Nephron (organoid): ENCODE measurements around the gene RAB12.
"Not testable (repeated sequence)": the region's sequence is repeated elsewhere in the genome, so short reads cannot be mapped to it uniquely, and the experiment has no call there.

ENCODE experiments used
- H3K27ac Mint-ChIP-seq, 3 experiments: 2 replicates each; pipeline ENCODE4 v1.8.0; 2020; ENCODE audit warnings: mixed read lengths in 3 of 3, mild to moderate bottlenecking in 2 of 3, moderate library complexity in 1 of 3
- H3K27me3 Mint-ChIP-seq: 2 replicates; pipeline ENCODE4 v1.8.0; 2021; ENCODE audit warnings: low read depth, mild to moderate bottlenecking, moderate library complexity, mixed read lengths
- H3K36me3 Mint-ChIP-seq: 2 replicates; pipeline ENCODE4 v1.8.0; 2020; ENCODE audit warnings: low read depth, mixed read lengths
- H3K4me1 Mint-ChIP-seq: 2 replicates; pipeline ENCODE4 v1.8.0; 2020; ENCODE audit warnings: mixed read lengths
- H3K4me3 Mint-ChIP-seq, 3 experiments: 2 replicates each; pipeline ENCODE4 v1.8.0; 2020; ENCODE audit warnings: mild to moderate bottlenecking in 3 of 3, mixed read lengths in 3 of 3, moderate library complexity in 2 of 3
- H3K9me3 Mint-ChIP-seq: 2 replicates; pipeline ENCODE4 v1.8.0; 2020; ENCODE audit warnings: mixed read lengths
- CTCF ChIP-seq, 3 experiments: fragments of 200-600 bp; sonication (generic); IDR thresholded peaks; one replicate each; pipeline ENCODE4 v1.5.0; 2021; ENCODE audit warnings: antibody characterized with exemption in 3 of 3; ENCODE audit not compliant: unreplicated experiment in 3 of 3

RAB12 gene

GRCh38 chr18:8571399-8571798 lies 37.8 kb upstream of the RAB12 start:
- TF ChIP-seq CTCF (IDR thresholded peaks at IDR 0.05; ENCODE audit: unreplicated experiment in 3 of 3), result no peak
- no peaks in the 10 kb centered on the region for H3K4me1 Mint-ChIP-seq
- H3K27me3 Mint-ChIP-seq, result peaks cover 4% of the 10 kb centered on the region
- H3K27ac Mint-ChIP-seq, result no peak overlapping the region
- H3K36me3 Mint-ChIP-seq, result no peaks in the 10 kb centered on the region
- H3K9me3 Mint-ChIP-seq, result peaks cover 4% of the 10 kb centered on the region
- H3K4me3 Mint-ChIP-seq, result no peak overlapping the region

GRCh38 chr18:8573766-8574165 lies 35.5 kb upstream of the RAB12 start:
- H3K36me3 Mint-ChIP-seq, H3K9me3 Mint-ChIP-seq, H3K27ac Mint-ChIP-seq, H3K4me3 Mint-ChIP-seq, H3K27me3 Mint-ChIP-seq, H3K4me1 Mint-ChIP-seq: not testable (repeated sequence)

GRCh38 chr18:8584798-8585197 lies 24.4 kb upstream of the RAB12 start:
- Mint-ChIP-seq H3K9me3 (peaks cover 5% of the 10 kb centered on the region), H3K4me3 (peak overlapping the region in 2 of 3 experiments; percentile 18 to 42), H3K36me3 (no peaks in the 10 kb centered on the region), H3K27me3 (peaks cover 27% of the 10 kb centered on the region), H3K27ac (no peak overlapping the region), H3K4me1 (peaks cover 4% of the 10 kb centered on the region)
- TF ChIP-seq CTCF (IDR thresholded peaks at IDR 0.05; ENCODE audit: unreplicated experiment in 3 of 3), result no peak

- peaks cover 4% of the 10 kb centered on the region for H3K4me1 Mint-ChIP-seq
- no peak overlapping the region for H3K27ac Mint-ChIP-seq
- peaks cover 7% of the 10 kb centered on the region for H3K9me3 Mint-ChIP-seq
- H3K4me3 Mint-ChIP-seq, result no peak overlapping the region
- no peak for TF ChIP-seq CTCF (IDR thresholded peaks at IDR 0.05; ENCODE audit: unreplicated experiment in 3 of 3)
- no peaks in the 10 kb centered on the region for H3K36me3 Mint-ChIP-seq
- H3K27me3 Mint-ChIP-seq, result peaks cover 20% of the 10 kb centered on the region
These were observed 22.3 kb upstream of the RAB12 start for GRCh38 chr18:8586941-8587340.

- Mint-ChIP-seq H3K4me3 (no peak overlapping the region), H3K27ac (no peak overlapping the region), H3K36me3 (no peaks in the 10 kb centered on the region), H3K9me3 (no peaks in the 10 kb centered on the region), H3K4me1 (no peaks in the 10 kb centered on the region), H3K27me3 (no peaks in the 10 kb centered on the region)
- TF ChIP-seq CTCF (IDR thresholded peaks at IDR 0.05; ENCODE audit: unreplicated experiment in 3 of 3), result no peak
These were observed 13.8 kb upstream of the RAB12 start for GRCh38 chr18:8595445-8595844.

- Mint-ChIP-seq H3K27me3 (peaks cover 16% of the 10 kb centered on the region), H3K4me1 (no peaks in the 10 kb centered on the region), H3K27ac (no peak overlapping the region), H3K36me3 (no peaks in the 10 kb centered on the region), H3K9me3 (no peaks in the 10 kb centered on the region), H3K4me3 (no peak overlapping the region)
- TF ChIP-seq CTCF (IDR thresholded peaks at IDR 0.05; ENCODE audit: unreplicated experiment in 3 of 3), result no peak
These were observed 7.8 kb upstream of the RAB12 start for GRCh38 chr18:8601277-8602032.
